Measurements from ENCODE around the gene ERI2. TPM values are rescaled to one million over a fixed set of nuclear protein-coding genes. Genes with fewer than 3 reads are reported as not detected.

The ERI2 gene
- total and polyA plus RNA-seq, 2 of the 4 experiments (the other 2 are of a cell fraction), result 7.5 to 10.2 TPM

GRCh38 chr16:20829536-20829935 lies 23.3 kb upstream of the ERI2 start:
- dilution Hi-C loops (cut with HindIII; ENCODE audit: low sequenced_read_pairs, unreplicated experiment) (no loop called here), intact Hi-C loops (cut with micrococcal nuclease) (no loop called here), in situ Hi-C loops (cut with MboI; ENCODE audit: low sequenced_read_pairs) (no loop called here)
- no peak overlapping the region for H3K23ac ChIP-seq (ENCODE audit: low read depth, low read length)
- H3K9me3 ChIP-seq (ENCODE audit: control insufficient read depth, insufficient read depth, low read length), result no peaks in the 10 kb centered on the region
- no peak overlapping the region for H3K4me3 ChIP-seq (ENCODE audit: insufficient read depth, low read depth, low read length)
- H2AFZ ChIP-seq (replicated peaks; ENCODE audit: low read length, poor library complexity), result no peak overlapping the region
- WGBS, 2 experiments (ENCODE audit: extremely low coverage in 2 of 2, insufficient read length in 1 of 2), result no CpG with 5 or more reads among the region's 1 CpG
- no peak overlapping the region for H3K56ac ChIP-seq (ENCODE audit: extremely low read depth, insufficient read depth, low read length)
- H4K91ac ChIP-seq (ENCODE audit: insufficient read depth, low read depth, low read length), result no peak overlapping the region
- TF ChIP-seq ELK1 (IDR thresholded peaks at IDR 0.05; ENCODE audit: borderline replicate concordance, low read depth, low read length) (no peak), FOS (IDR thresholded peaks at IDR 0.05; ENCODE audit: low read depth, low read length) (no peak), CTCF (conservative IDR thresholded peaks at IDR 0.05; ENCODE audit: low read depth, low read length) (no peak), RFX5 (IDR thresholded peaks at IDR 0.05; ENCODE audit: low read depth, low read length) (no peak), SMC3 (IDR thresholded peaks at IDR 0.05; ENCODE audit: low read depth, low read length) (no peak), RAD21 (IDR thresholded peaks at IDR 0.05; ENCODE audit: low read length) (no peak), CEBPB (IDR thresholded peaks at IDR 0.05; ENCODE audit: low read depth, low read length) (no peak), NFE2L2 (IDR thresholded peaks at IDR 0.05; ENCODE audit: low read depth, low read length) (no peak), CHD1 (IDR thresholded peaks at IDR 0.05; ENCODE audit: low read depth, low read length) (no peak), MAZ (IDR thresholded peaks at IDR 0.05; ENCODE audit: borderline replicate concordance, low read depth, low read length) (no peak), RCOR1 (IDR thresholded peaks at IDR 0.05; ENCODE audit: insufficient replicate concordance, low read length) (no peak), BHLHE40 (IDR thresholded peaks at IDR 0.05; ENCODE audit: low read depth, low read length) (no peak), MXI1 (IDR thresholded peaks at IDR 0.05; ENCODE audit: borderline replicate concordance, low read depth, low read length) (no peak), USF2 (IDR thresholded peaks at IDR 0.05; ENCODE audit: low read depth, low read length) (no peak), POLR2A (IDR thresholded peaks at IDR 0.05; ENCODE audit: low read depth, low read length) (no peak), MAFK (IDR thresholded peaks at IDR 0.05; ENCODE audit: low read depth, low read length) (no peak)
- H3K36me3 ChIP-seq (ENCODE audit: control insufficient read depth, insufficient read depth, low read length), result peaks cover 4% of the 10 kb centered on the region; the same call in 1 of the 2 replicates
- no peak overlapping the region for H2BK120ac ChIP-seq (ENCODE audit: low read depth, low read length)
- ChIA-PET POLR2A (ENCODE audit: unreplicated experiment) (no interaction called here), CTCF (no interaction called here)
- no peak for ATAC-seq (ENCODE audit: low read depth)
- H4K5ac ChIP-seq (ENCODE audit: low read depth, low read length), result no peak overlapping the region
- no peaks in the 10 kb centered on the region for H4K20me1 ChIP-seq (ENCODE audit: insufficient read depth, low read length)
- H3K9me1 ChIP-seq (ENCODE audit: insufficient read depth, low read length), result no peaks in the 10 kb centered on the region
- no peak overlapping the region for H3K18ac ChIP-seq (ENCODE audit: low read depth, low read length)
- no peak overlapping the region for H2AK5ac ChIP-seq (ENCODE audit: low read depth, low read length)
- no peak overlapping the region for H3K14ac ChIP-seq (replicated peaks; ENCODE audit: low read depth, low read length)
- no peak overlapping the region for H2BK5ac ChIP-seq (ENCODE audit: low read depth, low read length, poor library complexity, severe bottlenecking)
- BruUV-seq (replicated peaks), result no TSS peak
- H4K8ac ChIP-seq (ENCODE audit: low read depth in 2 of 2, low read length in 2 of 2), result no peak overlapping the region
- no peak overlapping the region for H2BK15ac ChIP-seq (ENCODE audit: low read depth, low read length)
- H3K27ac ChIP-seq (ENCODE audit: insufficient read depth, low read length), result no peak overlapping the region
- no peaks in the 10 kb centered on the region for H3K79me1 ChIP-seq (ENCODE audit: low read depth in 1 of 2, low read length in 2 of 2)
- no peak overlapping the region for H2BK20ac ChIP-seq (ENCODE audit: low read depth, low read length)
- no peak overlapping the region for H2AK9ac ChIP-seq (replicated peaks; ENCODE audit: low read depth, low read length, poor library complexity)
- no peaks in the 10 kb centered on the region for H3K4me1 ChIP-seq (ENCODE audit: control insufficient read depth, insufficient read depth, low read length)
- no peak overlapping the region for H3K4ac ChIP-seq (ENCODE audit: low read depth, low read length)
- H3K27me3 ChIP-seq (ENCODE audit: control insufficient read depth, insufficient read depth, low read length), result no peaks in the 10 kb centered on the region
- no peak overlapping the region for H3K4me2 ChIP-seq (ENCODE audit: low read depth, low read length)
- H3K9ac ChIP-seq (ENCODE audit: low read depth, low read length), result no peak overlapping the region
- no peak for DNase-seq

Data from IMR-90 (cell line).